ENCODE results near the gene TRAF3.
A peak's percentile ranks its signal among the peaks of the same experiment; 100 is the strongest.
"Not testable (repeated sequence)": the region's sequence is repeated elsewhere in the genome, so short reads cannot be mapped to it uniquely, and the experiment has no call there.

Gene TRAF3

GRCh38 chr14:102752239-102752847 lies 24.9 kb upstream of the TRAF3 start:
- no peak for ATAC-seq

- ATAC-seq: peak; percentile 13 to 27
Observed at GRCh38 chr14:102754370-102755262, 22.6 kb upstream of the TRAF3 start.

GRCh38 chr14:102757646-102758045 lies 19.6 kb upstream of the TRAF3 start:
- no peak for ATAC-seq

GRCh38 chr14:102758087-102758486 lies 19.2 kb upstream of the TRAF3 start:
- no peak for ATAC-seq

GRCh38 chr14:102759456-102760187 lies 17.6 kb upstream of the TRAF3 start:
- ATAC-seq: no peak

GRCh38 chr14:102760496-102761193 lies 16.6 kb upstream of the TRAF3 start:
- ATAC-seq: no peak

- ATAC-seq: no peak
Observed at GRCh38 chr14:102761206-102761605, 16.0 kb upstream of the TRAF3 start.

- ATAC-seq: peak; percentile 21 to 37
Observed at GRCh38 chr14:102764220-102764671, 13.0 kb upstream of the TRAF3 start.

GRCh38 chr14:102765770-102766169 lies 11.5 kb upstream of the TRAF3 start:
- not testable (repeated sequence) for ATAC-seq

- peak; percentile 39 to 65 for ATAC-seq
Observed at GRCh38 chr14:102768223-102769048, 8.8 kb upstream of the TRAF3 start.

- ATAC-seq: no peak
Observed at GRCh38 chr14:102769049-102769327, 8.3 kb upstream of the TRAF3 start.

GRCh38 chr14:102770147-102771123 lies 6.8 kb upstream of the TRAF3 start:
- no peak for ATAC-seq

- ATAC-seq: no peak
Observed at GRCh38 chr14:102771144-102771543, 6.1 kb upstream of the TRAF3 start.

GRCh38 chr14:102772781-102773570 lies 4.3 kb upstream of the TRAF3 start:
- no peak for ATAC-seq

- peak; percentile 30 to 37 for ATAC-seq
Observed at GRCh38 chr14:102774391-102775153, 2.7 kb upstream of the TRAF3 start.

- ATAC-seq: no peak
Observed at GRCh38 chr14:102775855-102776760, 1.1 kb upstream of the TRAF3 start.

GRCh38 chr14:102777711-102778337 lies 575 bp downstream of the TRAF3 start:
- ATAC-seq: peak; percentile 24 to 26

All from activated CD4-positive, CD25-positive, alpha-beta regulatory T cell treated with anti-CD3 and anti-CD28 coated beads, Interleukin-2, amount 50 U/mL, for 24 hours (primary cell).